Occipital lobe (tissue), 2 donors: ENCODE data around the gene ATP2B1. TPM values are rescaled to one million over a fixed set of nuclear protein-coding genes. Genes with fewer than 3 reads are reported as not detected.
A peak's percentile ranks its signal among the peaks of the same experiment; 100 is the strongest.
"Not testable (repeated sequence)": the region's sequence is repeated elsewhere in the genome, so short reads cannot be mapped to it uniquely, and the experiment has no call there.

Experiments
- DNase-seq: peaks from one replicate; lab custom pipeline; 2025; lab: John Stamatoyannopoulos, UW
- total RNA-seq: library from RNA; depleted of rRNA; stranded (reverse); fragments of >200 nt; gene quantifications from one replicate; pipeline ENCODE4 v1.2.3, GENCODE V29; 2014

ATP2B1 gene
- total RNA-seq, result 272 TPM

DNA sequence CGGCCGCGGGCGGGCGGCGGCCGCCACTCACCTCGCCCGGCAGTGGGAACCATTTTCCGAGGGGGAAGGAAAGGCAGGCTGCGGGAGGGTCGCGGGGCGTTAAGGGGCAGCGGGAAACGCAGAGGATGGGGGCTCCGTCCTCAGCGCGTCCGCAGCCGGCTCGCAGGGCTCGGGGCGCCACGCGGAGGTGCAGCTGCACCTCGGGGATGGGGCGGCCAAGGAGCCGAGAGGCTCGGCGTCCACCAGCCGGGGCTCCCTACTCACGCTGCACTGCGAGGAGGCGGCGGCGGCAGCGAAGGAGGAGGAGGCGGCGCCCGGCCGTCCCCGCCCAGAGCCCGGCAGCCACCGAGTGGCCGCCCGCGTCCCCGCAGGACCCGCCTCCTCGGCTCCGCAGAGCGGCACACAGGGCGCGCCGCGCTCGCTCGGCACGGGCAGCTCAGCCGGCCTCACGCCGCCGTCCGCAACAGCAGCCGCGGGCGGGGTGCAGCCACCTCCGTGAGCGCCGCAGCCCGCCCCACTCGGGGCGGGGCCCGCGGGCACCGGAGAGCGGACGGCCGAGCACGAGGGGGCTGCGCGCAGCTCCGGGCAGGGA is at the start of gene ATP2B1:
Gene ATP2B1, minus strand, starts transcription at position 274 of the 592 bp plus-strand sequence. CDS start 52,952 bp downstream, outside the sequence.
- DNase-seq, result peak; percentile 86

DNA sequence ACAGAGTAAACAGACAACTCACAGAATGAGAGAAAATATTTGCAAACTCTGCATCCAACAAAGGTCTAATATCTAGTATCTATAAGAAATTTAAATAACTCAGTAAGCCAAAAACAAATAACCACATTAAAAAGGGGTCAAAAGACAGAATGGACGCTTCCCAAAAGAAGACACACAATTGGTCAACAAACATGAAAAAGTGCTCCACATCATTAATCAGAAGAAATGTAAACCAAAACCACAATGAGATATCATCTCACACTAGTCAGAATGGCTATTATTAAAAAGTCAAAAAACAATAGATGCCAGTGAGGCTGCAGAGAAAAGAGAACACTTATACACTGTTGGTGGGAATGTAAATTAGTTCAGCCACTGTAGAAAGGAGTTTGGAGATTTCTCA is 49.3 kb upstream of the ATP2B1 start:
- DNase-seq, result not testable (repeated sequence)

DNA sequence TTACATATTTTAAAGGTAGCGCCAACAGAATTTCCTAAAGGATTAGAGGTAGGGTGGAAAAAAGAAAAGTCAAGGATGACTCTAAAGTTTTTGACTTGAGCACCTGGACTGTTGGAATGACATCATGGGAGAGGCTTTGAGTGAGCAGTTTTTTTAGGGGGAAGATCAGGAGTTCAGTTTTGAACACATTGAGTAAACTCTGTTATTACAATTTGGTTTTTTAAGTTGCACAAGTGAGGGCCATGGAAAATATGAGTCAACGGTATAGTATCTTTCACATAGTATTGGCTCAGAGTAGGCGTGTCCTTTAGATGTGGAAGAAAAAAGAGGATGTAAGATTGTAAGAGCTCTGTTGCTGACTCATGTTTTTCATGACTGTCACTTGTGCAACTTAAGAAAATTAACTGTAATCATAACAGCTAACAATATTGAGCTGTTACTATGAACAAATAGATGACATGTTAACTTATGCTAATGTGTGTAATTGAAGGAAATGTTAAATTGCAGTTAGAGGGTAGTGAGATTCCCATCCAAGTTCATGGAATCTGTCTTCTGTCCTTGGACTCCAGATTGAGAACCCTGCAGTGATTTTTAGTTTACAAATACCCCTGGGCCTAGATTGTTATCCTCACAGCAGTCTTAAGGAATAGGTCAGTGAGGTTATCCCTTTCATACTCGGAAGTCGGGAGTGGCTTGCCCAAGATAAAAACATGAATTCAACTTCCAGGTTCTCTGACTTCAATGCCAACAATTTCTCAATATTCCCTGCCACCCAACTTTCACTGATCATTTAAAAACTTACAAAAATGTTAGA is 48.2 kb upstream of the ATP2B1 start:
- DNase-seq, result no peak

DNA sequence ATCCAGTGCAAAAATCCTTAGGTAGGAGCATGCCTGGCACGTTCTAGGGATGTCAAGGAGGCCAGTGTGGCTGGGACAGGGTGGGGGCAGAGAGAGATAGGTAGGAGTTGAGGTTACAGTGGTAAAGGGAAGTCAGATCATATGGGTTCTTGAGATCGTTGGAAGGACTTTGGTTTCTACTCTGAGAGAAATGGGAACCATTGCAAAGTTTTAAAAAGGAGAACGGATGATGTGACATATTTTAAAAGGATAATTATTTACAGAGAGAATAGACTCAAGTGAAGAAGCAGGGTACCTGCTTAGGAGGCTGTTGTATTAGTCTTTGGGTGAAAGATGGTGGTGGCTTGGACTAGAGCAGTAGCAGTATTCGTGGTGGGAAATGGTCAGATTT is 47.6 kb upstream of the ATP2B1 start:
- DNase-seq, result no peak

DNA sequence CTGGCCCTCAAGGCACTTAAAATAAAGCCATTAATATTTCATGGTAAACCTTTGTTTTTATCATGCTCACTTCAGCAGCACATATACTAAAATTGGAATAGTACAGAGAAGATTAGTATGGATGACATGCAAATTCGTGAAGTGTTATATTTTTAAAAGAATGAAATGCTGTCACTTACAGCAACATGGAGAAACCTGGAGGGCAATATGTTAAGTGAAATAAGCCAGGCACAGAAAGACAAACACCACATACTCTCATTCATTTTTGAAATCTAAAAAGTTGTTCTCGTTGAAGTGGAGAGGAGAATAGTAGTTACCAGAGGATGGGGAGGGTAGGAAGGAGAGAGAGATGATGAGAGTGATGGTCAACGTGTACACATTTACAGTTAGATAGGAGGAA is 45.4 kb upstream of the ATP2B1 start:
- no peak for DNase-seq

DNA sequence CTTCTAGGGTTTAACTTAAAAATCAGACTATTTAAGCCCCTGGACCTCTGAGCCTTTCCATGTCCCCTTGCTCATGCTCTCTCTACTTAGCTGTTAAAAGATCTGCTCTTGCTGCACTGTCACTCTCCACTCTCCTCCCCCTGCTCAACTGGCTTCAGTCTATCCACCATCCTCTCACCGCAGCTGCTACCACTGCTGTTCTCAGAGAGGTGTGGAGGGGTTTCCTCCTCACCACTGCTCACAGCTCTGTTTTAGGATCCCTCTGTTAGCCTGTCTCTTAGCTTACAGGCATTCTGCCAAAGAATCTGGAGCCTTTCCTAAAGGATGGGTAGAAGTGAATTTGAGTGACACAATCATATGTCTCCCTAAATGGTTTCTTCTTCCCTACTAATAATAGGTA is 43.7 kb upstream of the ATP2B1 start:
- DNase-seq, result no peak

DNA sequence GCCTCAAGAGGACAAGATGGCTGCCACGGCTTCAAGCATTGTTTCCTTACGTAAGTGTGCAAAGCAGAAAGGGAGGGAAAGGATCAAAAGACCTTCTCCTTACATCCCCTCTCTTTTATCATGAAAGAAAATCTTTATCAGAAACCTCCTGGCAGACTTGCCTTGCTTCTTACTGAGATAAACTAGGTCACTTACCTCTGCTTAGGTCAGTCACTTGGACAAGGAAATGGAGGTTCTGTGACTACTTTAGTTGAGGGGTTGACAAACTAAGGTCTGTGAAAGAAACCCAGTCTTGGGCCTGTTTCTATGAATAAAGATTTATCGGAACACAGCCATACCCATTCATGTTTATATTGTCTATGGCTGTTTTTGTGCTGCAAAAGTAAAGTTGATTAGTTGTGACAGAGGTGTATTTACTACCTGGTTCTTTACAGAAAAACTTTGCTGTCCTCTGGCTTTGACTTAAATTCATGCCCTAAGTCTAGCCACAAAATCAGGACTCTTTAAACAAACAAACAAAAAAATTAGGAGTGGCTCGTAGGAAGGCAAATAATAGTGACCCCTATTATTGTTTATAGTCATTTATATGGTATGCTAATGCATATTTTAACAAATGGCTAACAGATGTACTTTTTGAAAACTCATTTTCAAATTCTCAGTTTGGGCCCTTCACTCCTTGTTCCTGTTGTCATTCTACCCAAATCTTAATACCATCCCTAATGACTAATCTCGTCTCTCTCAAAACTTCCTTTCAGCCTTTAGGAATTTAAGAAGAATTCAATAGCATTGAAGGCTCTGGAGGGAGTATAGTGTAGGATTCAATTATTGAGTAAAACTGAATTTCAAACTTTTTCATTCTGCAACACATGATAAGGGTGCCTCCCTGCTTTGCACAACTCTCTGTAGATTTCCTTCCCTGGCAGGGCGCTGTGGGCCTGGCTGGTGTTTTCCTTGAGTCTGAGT is 42.0 kb upstream of the ATP2B1 start:
- DNase-seq, result no peak

DNA sequence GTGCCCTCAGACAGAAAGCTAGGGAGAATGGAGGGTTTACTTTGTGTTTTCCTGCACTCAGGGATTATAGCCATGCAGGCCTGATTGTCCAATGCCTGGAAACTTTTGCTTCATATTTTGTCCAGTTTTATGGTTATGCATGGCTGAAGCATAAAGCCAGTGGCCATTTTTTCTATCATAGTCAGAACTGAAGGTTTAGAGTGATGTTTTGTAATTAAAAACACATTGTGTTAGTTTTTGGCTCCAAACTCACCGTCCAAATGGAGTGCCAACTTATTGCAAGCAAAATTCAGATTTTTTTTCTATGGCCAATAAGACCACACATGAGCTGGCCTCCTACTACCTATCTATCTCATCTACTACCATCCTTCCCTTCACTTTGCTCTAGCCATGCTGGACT is 40.2 kb upstream of the ATP2B1 start:
- no peak for DNase-seq

DNA sequence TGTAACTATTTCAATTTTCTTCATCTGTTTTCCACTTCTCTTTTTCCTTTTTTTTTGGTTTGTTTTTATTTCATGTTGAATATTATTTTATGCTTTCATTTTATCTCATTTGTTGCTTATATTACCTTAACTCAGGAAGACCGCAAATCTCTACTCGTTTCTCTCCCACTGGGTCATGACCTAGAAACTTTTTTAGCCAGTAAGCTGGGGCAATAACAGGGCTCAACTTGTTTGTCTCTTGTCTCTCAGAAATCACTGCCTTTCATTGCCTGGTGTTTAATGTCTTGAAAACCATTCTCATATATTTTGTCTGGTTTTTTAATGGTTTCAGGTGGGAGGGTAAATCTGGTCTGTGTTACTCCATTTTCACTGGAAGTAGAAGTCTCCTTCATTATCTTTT is 36.6 kb upstream of the ATP2B1 start:
- no peak for DNase-seq

DNA sequence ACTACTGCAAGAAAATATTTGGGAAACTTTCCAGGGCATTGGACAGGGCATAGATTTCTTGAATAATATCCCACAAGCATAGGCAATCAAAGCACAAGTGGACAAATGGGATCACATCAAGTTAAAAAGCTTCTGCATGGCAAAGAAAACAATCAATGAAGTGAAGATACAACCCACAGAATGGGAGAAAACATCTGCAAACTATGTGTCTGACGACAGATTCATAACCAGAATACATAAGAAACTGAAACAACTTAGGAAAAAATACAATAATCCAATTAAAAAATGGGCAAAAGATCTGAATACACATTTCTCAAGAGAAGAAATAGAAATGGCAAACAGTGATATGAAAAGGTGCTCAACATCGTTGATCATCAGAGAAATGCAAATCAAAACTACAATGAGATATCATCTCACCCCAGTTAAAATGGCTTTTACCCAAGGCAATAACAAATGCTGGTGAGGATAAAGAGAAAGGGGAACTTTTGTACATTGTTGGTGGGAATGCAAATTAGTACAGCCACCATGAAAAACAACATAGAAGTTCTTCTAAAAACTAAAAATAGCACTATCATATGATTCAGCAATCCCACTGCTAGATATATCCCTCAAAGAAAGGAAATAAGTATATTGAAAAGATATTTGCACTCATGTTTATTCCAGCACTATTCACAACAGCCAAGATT is 33.8 kb upstream of the ATP2B1 start:
- DNase-seq, result no peak

DNA sequence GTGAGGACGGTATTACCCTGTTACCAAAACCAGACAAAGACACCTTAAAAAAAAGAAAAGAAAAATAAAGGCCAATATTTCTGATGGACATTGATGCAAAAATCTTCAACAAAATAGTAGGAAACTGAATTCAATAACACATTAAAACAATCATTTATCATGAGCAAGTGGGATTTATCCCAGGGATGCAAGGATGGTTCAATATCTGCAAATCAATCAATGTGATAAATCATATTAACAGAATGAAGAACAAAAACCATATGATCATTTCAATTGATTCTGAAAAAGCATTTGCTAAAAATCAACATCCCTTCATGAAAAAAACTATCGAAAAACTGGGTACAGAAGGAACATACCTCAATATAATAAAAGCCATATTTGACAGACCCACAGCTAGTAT is 32.3 kb upstream of the ATP2B1 start:
- no peak for DNase-seq

DNA sequence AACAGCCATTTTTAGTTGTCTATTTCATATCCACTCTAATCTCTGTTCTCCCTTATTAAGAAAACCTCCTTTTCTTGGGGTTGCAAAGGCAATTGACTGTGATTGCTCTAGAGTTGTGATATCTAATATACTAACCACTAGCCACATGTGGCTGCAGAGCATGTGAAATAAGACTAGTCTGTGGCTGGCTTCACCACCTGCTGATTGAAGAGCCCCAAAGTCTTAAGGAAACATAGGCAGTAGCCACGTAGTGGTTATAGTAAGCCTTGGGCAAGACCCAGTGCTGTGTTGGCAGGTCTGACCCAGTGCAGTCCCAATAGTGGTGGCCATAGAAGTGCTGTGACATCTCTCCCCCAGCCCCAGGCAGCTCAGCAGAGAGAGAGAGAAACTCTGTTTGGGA is 28.4 kb upstream of the ATP2B1 start:
- no peak for DNase-seq

DNA sequence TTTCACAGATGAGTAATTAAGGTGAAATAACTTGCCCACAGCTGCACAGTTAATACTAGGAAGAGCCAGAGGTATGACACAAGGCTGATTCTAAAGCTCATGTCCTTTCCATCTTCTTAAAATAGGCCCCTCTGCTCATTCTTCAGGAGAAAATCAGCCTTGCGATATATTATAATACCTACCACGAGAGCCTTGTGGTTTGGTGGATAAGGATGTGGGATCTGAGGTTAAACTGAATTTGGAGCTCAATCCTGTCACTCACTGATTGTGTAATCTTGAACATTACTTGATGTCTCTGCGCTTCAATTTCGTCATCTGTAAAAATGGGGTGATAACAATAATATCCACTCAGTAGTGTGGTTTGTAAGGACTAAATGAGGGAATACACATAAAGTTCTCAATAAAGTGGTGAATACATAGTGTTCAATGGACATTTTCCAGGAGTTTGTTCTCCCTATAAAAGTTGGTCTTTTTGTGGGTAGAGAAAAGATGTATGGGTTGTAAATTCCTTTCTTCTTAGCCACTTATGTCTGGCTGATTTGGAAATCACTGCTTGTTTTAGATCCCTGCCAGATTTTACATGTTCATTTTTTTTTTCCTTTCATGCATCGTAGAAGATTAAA is 25.1 kb upstream of the ATP2B1 start:
- DNase-seq, result no peak

DNA sequence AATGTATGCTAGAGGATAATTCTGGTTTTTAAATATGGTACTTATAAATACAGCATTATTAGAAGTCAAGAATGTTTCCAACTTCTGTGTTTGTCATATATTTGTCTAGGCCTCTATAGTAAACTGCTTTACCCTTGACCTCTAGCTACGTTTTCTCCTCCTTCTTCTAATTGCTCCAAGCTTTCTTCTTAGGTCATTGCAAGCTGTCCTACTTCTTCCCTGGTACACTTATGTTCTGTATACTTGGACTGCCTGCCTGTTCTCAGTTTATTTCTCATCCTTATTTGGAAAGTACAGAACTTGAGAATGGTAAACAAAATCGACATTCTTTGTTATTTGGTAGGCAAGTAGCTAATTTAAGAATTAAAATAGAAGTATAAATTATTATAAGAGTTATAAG is 23.9 kb upstream of the ATP2B1 start:
- no peak for DNase-seq

DNA sequence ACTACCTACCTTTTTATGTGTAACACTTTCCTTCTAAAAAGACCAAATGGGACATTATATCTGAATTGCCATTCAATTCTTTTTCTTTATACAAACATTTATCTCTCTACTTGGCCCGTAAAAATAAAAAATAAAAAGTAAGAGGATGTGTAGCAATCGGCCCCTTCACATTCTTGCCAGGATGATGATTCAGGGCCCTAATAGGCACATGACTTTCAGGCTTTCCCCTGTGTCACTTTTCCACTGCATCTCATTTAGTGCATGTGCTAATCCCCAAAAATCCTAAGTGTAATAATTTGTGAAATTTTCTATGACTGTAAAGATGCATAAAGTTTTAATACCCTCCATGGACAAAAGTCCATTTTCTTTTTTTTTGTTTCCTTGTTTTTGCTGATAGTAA is 23.0 kb upstream of the ATP2B1 start:
- no peak for DNase-seq

DNA sequence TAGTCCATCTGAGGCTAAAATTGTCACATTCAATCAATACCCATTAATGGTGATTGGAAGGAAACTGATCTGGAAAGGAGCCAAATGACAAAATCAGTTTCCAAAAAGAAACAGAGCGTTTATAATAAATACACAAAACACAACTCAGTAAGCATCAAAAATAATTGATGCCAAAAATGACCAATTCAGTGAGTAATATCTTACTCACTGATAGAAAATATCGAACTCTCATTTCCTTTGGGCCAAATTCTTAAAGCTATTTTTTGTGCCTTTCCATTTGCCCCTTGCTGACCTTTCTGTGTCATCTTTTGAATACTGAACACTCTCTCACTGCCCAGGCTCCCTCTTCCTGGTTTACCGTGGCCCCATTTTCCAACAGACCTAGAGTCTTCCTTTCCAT is 22.5 kb upstream of the ATP2B1 start:
- DNase-seq, result no peak

DNA sequence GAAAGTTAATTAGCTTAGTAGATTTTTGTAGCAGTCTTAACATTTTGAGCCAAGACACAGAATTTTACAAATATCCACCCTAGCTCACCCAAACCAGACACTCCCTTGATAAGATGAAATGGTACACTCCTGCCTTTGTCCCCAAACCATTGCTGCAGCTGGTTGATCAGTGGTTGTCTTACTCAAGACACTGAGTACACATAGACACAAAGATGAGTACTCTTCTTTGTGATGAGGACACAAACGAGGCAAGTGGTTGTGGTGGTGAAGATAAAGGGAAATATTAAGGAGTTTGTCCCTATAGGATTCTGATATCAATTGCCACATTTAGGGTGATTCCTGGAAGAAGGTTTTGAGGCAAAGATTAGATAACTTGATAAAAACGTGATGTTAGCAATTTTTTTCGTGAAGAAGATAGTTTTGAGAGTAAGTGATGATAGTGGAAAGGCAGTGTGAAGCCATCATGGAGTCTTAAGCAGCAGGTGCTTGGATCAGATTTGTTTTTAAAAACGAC is 21.4 kb upstream of the ATP2B1 start:
- DNase-seq, result no peak

DNA sequence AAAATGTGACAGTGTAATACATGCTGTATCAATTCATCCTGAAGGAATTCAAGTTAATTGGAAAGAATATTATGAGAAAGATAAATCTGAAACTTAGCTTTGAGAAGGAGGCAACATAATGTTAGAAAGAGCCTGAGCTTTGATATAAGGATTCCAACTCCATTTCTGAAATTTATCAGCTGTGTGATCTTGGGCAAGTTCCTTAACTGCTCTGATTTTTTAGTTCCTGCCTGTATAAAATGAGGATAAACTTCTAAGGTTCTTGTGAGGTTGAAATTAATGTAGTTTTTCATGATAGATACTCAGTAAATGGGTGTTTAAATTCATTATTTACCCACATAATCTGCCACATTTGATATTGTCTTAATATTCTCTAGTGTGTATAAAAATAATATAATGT is 14.6 kb upstream of the ATP2B1 start:
- no peak for DNase-seq

DNA sequence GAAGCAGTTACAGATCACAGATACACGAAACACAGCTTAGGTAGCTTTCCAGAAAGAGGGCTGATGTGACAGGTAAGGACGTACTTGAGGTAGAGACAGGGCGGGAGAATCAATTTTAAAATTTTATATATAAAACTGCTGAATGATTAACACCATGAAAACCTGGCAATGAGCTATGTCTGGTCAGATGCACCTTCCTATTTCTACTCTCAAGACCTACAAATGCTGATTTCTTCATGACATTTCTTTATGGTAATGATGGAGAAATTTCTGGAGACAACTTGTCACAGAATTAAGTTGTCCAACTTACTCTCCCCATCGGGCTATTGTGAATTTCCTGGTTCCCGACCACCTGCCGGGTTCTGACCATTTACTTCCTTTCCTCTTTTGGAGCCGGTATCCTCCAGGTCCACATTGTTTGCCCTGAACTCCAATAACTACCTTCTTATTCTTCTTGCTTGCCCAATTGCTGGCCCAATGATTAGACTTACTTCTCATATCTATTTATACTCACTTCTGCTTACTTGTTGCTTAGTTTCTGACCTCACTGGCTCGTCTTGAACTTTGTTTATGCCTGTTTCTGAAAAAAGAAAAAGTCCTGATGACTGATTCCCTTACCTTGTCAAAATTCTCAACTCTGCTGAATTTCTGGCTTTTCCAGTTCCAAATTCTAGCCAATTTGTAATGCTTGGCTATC is 12.8 kb upstream of the ATP2B1 start:
- no peak for DNase-seq
